DND-41 (cell line): Measurements from ENCODE around the gene NUDT1.

Source experiments
- EZH2 ChIP-seq: IDR thresholded peaks from 3 replicates; pipeline ENCODE4 v1.6.1; 2012; ENCODE audit warnings: borderline replicate concordance, low read depth, mild to moderate bottlenecking, moderate library complexity, low read length, inconsistent platforms; ENCODE audit not compliant: severe bottlenecking
- TF ChIP-seq, protein P1 (sequence below): IDR thresholded peaks from 2 replicates; pipeline ENCODE4 v1.5.1; 2012; ENCODE audit warnings: borderline replicate concordance, low read length, moderate library complexity, mild to moderate bottlenecking; ENCODE audit not compliant: poor library complexity, severe bottlenecking; ENCODE audit errors: extremely low read depth

- TF ChIP-seq, protein P1, sequence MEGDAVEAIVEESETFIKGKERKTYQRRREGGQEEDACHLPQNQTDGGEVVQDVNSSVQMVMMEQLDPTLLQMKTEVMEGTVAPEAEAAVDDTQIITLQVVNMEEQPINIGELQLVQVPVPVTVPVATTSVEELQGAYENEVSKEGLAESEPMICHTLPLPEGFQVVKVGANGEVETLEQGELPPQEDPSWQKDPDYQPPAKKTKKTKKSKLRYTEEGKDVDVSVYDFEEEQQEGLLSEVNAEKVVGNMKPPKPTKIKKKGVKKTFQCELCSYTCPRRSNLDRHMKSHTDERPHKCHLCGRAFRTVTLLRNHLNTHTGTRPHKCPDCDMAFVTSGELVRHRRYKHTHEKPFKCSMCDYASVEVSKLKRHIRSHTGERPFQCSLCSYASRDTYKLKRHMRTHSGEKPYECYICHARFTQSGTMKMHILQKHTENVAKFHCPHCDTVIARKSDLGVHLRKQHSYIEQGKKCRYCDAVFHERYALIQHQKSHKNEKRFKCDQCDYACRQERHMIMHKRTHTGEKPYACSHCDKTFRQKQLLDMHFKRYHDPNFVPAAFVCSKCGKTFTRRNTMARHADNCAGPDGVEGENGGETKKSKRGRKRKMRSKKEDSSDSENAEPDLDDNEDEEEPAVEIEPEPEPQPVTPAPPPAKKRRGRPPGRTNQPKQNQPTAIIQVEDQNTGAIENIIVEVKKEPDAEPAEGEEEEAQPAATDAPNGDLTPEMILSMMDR = no peak
- TF ChIP-seq EZH2 = no peak
Measured at GRCh38 chr7:2220954-2221353, 21.1 kb upstream of the NUDT1 start.
